ENCODE data around the gene ADAMTS1.

DNA sequence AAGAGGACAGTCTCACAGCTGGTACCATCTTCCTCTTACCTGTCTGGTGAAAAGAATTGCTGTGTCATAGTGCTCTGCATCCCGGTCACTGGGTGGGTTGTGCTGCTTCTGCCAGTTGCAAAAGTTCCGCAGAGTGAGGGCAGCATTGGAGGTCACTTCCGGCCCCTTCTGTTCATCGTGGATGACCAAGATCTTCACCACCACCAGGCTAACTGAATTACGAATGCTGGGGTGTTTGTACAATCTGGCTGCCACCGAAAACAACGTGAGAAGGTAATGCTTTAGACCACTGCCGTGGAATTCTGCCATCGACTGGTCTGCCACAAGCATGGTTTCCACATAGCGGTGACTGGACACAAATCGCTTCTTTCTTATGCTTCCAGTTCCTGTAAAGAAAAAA is 2.9 kb downstream of the ADAMTS1 start:
- TF ChIP-seq CTCF (IDR thresholded peaks at IDR 0.05) (no peak), POLR2AphosphoS5 (IDR thresholded peaks at IDR 0.05) (no peak)

All from sigmoid colon (tissue), 4 donors.